Measurements from ENCODE around the gene KNOP1.

- TF ChIP-seq, protein P1, sequence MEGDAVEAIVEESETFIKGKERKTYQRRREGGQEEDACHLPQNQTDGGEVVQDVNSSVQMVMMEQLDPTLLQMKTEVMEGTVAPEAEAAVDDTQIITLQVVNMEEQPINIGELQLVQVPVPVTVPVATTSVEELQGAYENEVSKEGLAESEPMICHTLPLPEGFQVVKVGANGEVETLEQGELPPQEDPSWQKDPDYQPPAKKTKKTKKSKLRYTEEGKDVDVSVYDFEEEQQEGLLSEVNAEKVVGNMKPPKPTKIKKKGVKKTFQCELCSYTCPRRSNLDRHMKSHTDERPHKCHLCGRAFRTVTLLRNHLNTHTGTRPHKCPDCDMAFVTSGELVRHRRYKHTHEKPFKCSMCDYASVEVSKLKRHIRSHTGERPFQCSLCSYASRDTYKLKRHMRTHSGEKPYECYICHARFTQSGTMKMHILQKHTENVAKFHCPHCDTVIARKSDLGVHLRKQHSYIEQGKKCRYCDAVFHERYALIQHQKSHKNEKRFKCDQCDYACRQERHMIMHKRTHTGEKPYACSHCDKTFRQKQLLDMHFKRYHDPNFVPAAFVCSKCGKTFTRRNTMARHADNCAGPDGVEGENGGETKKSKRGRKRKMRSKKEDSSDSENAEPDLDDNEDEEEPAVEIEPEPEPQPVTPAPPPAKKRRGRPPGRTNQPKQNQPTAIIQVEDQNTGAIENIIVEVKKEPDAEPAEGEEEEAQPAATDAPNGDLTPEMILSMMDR (IDR thresholded peaks at IDR 0.05 in 4 of 5, conservative IDR thresholded peaks at IDR 0.05 in 1 of 5): no peak
- TF ChIP-seq POLR2A (IDR thresholded peaks at IDR 0.05): no peak
These were observed 13.5 kb downstream of the KNOP1 start for GRCh38 chr16:19704321-19705145.
